ENCODE data around the gene INHBE.
"Not testable (repeated sequence)": the region's sequence is repeated elsewhere in the genome, so short reads cannot be mapped to it uniquely, and the experiment has no call there.

INHBE gene, protein sequence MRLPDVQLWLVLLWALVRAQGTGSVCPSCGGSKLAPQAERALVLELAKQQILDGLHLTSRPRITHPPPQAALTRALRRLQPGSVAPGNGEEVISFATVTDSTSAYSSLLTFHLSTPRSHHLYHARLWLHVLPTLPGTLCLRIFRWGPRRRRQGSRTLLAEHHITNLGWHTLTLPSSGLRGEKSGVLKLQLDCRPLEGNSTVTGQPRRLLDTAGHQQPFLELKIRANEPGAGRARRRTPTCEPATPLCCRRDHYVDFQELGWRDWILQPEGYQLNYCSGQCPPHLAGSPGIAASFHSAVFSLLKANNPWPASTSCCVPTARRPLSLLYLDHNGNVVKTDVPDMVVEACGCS

DNA sequence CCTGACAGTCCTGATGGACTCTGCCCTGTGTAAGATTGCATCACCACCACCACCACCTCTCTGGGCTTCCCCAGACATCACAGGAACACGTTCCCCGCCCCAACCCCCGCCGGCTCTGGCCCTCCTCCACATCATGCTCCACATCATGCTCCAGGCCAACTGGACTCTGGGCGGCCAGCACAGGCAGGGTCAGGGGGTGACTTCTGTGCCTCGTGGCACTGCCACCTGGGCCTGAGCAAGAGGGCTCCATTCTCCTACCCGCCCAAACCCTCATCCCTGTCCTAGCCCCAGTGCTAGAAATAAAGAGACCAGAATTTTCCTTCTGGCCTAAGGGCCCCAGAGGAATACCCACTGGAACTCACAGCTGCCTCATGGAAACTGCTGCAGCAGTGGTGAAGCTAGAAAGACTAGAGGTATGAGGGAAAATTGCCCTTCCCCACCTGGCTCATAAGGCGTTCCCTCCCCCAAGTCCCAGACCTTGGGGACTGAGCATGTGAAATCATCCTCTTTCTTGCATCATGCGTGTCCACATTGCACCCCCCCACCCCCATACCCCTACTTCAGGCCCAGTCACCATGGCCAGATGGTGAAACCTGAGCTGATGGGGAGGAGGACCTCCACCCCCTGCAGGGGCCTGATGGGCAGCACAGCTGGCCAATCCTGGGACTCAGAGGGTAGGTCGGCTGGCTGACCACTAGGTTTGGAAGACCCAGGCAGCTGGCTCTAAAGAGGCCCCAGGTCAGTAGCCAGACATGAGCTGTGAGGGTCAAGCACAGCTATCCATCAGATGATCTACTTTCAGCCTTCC is at the start of gene INHBE:
Gene INHBE (plus strand): TSS at position 742 of the 808 bp plus-strand sequence. CDS start 230 bp downstream, outside the sequence.
- DNase-seq, result peak; percentile 90

DNA sequence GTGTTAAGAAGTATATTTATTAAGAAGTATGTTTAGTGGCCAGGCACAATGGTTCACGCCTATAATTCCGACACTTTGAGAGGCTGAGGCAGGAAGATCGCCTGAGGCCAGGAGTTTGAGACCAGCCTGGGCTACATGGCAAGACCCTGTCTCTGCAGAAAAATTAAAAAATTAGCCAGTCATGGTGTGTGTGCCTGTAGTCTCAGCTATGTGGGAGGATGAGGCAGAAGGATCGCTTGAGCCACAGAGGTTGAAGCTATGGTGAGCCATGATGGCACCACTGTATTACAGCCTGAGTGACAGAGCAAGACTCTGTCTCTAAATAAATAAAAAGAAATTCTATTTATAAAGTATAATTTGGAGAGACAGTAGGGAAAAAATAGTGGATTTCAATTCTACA is 44.6 kb upstream of the INHBE start:
- DNase-seq, result no peak

DNA sequence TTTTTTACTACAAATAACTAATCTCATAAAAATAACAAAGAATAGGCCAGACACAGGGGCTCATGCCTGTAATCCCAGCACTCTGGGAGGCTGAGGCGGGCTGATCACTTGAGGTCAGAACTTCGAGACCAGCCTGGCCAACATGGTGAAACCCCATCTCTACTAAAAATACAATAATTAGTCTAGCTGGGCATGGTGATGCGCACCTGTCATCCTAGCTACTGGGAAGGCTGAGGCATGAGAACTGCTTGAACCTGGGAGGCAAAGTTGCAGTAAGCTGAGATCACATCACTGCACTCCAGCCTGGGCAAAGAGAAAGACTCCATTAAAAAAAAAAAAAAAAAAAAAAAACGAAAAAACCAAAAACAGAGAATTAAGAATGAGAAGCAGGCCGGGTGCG is 40.9 kb upstream of the INHBE start:
- not testable (repeated sequence) for DNase-seq

DNA sequence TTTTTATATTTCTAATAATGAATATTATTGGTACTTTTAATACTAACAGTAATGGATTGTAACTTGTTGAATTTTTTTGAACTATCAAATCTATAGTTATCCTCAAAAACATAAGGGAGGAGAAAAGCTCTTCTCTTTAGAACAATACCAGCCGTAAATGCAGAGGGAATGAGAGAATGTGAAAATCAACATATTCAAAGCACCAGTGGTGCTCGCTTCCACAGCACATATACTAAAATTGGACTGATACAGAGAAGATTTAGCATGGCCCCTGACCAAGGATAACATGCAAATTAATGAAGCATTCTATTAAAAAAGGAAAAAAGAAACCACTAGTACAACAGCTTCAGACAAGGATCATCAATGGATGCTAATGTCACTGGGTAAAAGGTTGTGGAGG is 40.0 kb upstream of the INHBE start:
- DNase-seq, result no peak

DNA sequence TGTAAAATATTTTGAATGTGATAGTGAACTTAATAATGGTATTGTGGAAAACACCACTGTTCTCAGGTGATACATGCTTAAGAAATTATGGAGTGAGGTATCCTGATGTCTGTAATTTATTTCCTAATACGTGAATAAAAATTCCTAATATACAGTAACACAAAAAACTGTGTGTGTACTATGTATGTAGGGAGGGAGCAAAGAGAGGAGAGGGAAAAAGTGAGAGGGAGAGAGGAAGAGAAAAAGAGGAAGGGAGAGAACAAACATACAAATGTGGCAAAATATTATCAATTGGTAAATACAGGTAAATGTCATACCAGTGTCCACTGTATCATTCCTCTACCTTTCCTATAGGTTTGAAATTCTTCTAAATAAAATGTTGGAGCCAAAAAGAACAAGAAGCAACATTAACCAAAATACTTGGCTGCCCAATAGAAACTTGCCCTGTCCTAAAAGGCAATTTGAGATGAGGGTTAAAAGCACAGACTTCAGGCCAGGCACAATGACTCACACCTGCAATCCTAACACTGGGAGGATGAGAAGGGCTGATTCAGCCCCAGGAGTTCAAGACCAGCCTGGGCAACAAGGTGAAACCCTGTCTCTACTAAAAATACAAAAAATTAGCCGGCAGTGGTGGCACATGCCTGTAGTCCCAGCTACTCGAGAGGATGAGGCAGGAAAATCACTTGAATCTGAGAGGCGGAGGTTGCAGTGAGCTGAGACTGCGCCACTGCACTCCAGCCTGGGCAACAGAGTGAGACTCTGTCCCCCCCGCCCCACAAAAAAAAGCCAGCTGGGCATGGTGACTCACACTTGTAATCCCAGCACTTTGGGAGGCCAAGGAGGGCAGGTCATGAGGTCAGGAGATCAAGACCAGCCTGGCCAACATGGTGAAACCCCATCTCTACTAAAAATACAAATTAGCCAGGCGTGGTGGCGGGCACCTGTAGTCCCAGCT is 38.8 kb upstream of the INHBE start:
- DNase-seq, result no peak

DNA sequence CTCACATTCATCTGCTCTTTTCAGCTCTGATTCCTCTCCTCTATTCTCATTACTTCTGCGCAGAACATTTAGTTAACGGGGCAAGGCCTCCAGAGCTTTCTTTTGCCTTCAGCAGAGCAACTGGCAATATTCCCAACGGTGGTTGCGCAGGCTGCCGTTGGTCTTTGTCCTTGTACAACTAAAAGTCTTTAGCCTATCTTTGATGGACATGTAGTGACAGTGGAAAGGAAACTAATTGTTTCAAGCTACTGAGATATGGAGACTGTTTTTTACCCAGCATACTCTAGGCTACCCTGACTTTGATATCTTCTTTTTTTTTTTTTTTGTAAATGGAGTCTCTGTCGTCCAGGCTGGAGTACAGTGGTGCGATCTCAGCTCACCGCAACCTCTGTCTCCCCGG is 36.9 kb upstream of the INHBE start:
- no peak for DNase-seq

DNA sequence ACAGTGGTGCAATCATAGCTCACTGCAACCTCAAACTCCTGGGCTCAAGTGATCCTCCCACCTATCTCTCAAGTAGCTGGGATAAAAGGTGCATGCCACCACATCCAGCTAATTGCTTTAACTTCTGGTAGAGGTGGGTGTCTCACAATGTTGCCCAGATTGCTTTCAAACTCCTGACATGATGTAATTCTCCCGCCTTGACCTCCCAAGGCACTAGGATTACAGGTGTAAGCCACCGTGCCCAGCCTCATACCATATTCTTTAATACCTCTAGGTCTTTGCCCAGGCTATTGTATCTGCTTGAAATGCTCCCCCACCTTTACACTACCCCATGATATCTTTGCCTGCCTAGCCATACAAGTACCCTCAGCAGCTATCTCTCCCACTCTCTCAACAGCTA is 35.6 kb upstream of the INHBE start:
- no peak for DNase-seq

DNA sequence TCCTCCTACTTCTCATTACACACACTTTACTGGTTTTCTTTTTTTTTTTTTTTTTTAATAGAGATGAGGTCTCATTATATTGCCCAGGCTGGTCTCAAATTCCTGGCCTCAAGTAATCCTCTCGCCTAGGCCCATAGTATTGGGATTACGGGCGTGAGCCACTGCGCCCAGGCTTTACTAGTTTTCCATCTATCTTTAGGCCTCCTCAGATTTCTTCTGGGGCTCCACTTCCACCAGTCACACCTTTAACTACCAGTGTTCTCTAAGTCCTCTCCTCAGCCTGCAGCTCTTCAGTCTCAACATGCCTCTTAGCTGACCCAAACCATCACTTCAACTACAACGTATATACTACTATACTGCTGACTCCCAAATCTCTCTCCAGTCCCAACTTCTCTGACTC is 34.6 kb upstream of the INHBE start:
- no peak for DNase-seq

DNA sequence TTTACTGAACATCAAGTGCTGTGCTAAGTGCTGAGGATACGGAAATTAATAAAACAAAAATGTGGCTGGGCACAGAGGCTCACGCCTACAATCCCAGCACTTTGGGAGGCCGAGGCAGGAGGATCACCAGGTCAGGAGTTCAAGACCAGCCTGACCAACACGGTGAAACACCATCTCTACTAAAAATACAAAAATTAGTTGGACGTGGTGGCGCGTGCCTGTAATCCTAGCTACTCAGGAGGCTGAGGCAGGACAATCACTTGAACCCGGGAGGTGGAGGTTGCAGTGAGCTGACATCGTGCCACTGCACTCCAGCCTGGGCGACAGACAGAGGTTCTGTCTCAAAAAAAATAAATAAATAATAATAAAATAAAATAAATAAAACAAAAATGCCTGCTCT is 28.2 kb upstream of the INHBE start:
- DNase-seq, result not testable (repeated sequence)

DNA sequence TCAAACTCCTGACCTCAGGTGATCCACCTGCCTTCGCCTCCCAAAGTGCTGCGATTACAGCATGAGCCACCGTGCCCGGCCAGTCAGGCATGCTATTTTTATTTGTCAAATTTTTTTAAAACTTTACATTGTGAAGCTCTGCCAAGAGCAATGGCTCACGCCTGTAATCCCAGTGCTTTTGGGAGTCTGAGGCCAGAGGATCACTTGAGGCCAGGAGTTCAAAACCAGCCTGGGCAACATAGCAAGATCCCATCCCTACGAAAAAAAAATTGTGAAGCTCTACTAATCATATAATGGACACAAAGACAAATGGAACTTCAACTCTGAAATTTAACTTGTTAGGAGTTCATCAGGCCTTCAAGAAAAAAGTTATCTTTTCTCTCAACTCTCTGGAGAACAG is 26.1 kb upstream of the INHBE start:
- DNase-seq, result no peak

DNA sequence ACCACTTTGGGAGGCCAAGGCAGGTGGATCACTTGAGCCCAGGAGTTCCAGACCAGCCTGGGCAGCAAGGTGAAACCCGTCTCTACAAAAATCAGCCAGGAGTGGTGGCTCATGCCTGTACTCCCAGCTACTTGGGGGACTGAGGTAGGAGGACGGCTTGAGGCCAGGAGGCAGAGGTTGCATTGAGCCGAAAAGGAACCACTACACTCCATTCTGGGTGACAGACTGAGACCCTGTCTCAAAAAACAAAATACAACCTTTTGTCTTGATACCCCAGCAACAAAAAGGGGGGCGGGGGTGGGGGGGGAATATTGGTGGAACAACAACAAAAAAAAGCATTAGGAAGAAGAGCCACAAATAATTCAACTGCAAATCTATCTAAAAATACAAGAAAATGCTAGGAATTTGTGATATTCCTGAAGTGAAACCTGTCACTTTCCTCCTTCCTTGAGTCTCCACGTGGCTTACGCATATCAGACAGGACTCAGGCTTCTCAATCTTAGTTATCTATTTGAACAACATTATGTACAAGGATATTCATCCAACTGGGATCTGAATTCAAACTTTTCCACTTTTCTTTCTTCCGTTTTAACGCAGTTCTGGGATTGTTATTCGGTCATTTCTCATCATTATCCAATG is 25.5 kb upstream of the INHBE start:
- no peak for DNase-seq

DNA sequence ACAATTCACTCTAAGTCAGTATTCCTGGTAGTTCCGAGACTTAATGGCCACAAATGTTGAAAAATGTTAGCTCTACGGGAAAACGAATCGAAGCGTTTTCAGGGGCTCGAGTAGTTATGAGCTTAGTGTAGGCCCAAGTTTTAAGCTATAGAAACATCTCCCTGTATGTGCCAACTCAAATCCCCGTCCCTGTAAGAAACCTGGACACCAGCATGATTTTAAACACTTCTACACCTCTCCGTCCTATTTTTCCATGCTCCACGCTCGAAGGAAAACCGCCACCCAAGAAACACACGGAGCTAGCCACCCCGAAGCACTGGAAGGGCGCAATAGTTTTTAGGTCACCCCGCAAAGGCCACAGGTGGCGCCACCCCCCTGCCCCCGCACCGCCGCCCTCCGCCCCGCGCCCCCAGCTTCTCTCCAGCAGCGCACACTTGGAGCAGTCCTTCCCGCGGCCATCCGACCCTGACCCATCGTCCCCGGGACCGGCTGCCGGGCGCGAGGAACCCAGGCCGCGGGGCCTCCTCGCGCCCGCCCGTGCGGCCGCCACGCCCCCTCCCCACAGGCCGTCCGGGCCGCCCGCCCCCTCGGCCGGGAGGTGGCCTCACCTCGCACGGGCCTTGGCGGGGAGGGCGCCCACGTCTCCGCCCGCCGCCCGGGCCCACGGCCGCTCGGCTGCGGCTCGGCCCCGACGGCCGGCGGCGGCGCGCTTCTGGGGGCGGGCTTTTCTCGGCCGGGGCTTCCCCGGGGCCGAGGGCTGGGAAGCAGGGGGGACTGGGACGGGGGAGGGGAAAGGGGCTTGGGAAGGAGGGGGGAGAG is 24.8 kb upstream of the INHBE start:
- no peak for DNase-seq

DNA sequence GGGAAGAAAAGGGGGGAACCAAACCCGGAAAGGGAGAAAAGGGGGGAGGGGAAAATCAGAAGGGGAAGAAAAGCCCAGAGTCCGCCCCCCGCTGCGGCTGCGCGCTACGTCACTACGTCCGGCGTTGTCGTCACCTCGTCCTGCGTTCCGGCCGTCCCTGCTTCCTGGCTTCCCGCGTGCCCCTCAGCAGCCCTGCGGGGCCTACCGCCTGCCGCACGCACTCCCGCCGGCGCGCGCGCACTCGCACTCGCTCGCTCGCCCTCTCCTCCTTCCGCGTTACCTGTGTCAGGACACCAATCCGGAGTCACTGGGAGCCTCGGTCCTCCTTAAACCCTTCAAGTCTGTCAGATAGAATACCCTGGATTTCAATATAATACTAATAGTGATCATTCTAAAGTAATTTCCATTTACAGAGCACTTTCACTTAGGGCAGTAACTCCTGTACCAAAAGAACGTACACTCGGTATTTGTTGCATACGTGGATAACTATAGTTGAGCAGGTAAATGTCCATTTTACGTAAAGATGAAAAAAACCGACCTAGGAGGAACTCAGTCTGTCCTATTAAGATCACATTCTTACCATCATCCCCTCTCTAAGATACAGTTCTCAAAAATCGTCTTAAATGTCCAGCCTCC is 24.1 kb upstream of the INHBE start, which contains the start of gene R3HDM2:
Gene R3HDM2 (minus strand): TSS at position 113 of the 636 bp plus-strand sequence. CDS start 120,615 bp downstream, outside the sequence.
- peak; percentile 68 for DNase-seq

DNA sequence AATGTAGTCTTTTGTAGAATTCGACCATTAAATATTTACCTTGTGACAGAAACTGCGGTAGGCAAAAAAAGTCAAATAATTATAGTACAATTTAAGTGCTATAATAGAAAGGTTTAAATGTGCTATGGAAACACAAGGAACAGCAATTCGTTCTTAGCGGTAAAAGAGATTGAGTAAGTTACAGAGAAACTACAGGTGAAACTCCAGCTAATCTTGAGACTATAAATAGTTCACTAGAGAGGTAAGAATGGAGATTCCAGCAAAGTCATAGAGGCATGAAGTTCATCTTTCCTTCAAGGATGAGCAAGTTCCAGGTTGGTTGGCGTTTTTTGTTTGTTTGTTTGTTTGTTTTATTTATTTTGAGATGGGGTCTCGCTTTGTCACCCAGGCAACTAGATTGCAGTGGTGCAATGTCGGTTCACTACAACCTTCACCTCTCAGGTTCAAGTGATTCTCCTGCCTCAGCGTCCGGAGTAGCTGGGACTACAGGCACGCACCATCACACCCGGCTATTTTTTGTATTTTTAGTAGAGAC is 23.4 kb upstream of the INHBE start:
- DNase-seq, result no peak

DNA sequence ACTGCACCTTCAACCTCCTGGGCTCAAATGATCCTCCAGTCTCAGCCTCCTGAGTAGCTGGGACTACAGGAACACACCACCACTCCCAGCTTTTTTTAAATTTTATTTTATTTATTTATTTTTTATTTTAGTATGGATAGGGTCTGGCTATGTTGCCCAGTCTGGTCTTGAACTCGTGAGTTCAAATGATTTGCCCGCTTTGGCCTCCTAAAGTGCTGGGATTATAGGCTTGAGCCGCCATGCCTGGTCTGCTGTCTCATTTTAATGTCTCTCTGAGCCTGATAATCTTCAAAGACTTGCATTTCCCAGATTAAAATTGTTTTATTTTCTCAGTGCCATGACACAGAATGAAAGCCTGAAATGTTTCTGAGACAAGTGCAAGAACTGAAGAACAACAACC is 21.7 kb upstream of the INHBE start:
- no peak for DNase-seq

DNA sequence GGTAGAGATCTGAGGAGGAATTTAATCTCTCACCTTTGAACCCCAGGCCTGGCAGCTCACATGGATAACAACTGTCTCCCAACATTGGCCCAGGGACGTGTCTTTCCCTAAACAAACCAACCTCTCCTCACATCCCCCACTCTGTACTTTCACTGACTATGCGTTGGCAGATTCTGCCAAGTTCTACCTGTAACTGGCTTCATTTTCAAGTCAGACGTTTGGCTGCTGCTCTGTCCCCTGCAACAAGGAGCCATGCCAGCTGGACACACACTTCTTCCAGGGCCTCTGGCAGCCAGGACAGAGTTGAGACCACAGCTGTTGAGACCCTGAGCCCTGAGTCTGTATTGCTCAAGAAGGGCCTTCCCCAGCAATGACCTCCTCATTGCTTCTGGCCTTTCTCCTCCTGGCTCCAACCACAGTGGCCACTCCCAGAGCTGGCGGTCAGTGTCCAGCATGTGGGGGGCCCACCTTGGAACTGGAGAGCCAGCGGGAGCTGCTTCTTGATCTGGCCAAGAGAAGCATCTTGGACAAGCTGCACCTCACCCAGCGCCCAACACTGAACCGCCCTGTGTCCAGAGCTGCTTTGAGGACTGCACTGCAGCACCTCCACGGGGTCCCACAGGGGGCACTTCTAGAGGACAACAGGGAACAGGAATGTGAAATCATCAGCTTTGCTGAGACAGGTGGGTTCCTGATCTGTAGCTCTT is 20.4 kb upstream of the INHBE start, which contains the start of gene INHBC:
Gene INHBC (plus strand): TSS at position 268 of the 707 bp plus-strand sequence. CDS start 103 bp downstream, at position 371.
- DNase-seq, result no peak

DNA sequence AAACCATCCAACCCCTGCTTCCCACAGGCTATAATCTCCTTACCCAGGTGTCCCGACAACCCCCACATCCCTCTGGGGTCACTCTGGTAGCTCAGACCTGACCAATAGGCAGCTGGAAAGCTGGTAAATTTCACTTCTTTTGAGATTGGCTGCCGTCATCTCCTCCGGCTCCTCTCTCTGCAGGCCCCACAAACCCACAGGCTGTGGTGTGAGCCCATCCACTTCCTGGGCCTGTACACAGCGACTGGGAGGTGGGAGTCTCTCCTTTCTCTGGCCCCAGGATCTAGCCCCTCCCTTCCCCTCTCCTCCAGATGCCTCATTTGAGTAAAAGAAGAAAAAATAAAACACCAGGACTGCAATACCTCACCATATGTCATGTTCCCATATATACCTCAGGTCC is 19.8 kb upstream of the INHBE start:
- no peak for DNase-seq

DNA sequence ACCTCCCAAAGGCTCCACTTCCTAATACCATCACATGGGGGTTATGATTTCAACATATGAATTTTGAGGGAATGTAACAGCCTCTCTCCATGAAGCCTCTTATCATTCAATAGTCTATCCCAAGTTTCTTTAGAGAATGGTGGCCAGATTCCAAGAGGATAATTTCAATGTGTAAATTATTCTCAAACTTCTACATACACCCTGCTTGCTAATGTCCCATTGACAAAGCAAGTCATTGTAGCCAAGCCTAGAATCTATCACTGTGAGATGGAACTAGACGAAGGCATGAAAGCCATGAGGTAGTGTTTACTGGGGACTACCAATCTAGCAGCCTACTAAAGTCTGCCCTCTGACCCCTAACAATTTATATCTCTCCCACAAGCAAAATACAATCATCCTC is 16.7 kb upstream of the INHBE start:
- no peak for DNase-seq

DNA sequence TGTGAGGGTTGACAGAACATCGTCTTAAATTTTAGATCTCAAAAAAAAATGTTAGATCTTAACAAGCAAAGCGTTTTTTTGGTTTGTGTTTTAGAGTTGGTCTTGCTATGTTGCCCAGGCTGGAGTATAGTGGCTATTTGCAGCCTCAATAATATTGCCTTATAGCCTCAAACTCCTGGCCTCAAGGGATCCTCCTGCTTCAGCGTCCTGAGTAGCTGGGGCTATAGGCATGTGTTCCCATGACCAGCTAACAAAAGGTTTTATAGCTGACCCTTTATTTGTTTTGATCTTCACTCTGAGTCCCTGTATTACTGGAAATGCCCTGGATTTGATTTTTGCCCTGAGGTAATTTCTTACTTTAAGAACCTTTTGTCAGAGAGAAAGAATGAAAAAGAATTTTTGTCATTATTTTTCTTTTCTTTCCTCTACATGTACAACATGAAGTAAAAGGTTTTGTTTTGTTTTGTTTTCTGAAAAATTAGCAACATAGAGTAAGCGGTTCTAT is 15.3 kb upstream of the INHBE start:
- DNase-seq, result no peak

DNA sequence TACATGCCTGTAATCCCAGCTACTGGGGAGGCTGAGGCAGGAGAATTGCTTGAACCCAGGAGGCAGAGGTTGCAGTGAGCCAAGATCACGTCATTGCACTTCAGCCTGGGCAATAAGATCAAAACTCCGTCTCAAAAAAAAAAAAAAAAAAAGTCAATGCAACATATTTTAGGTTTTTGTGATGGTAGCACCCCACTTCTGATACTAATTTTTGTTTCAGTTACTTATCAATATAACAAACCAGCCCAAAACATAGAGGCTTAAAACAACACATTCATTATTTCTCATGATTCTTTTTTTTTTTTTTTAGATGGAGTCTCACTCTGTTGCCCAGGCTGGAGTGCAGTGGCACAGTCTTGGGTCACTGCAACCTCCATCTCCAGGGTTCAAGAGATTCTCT is 13.7 kb upstream of the INHBE start:
- not testable (repeated sequence) for DNase-seq

Data from NCI-H524 treated with DMSO at 0.1 percent for 48 hours (cell line).